ENCODE measurements around the gene MANBA.
A peak's percentile ranks its signal among the peaks of the same experiment; 100 is the strongest.

The MANBA gene

DNA sequence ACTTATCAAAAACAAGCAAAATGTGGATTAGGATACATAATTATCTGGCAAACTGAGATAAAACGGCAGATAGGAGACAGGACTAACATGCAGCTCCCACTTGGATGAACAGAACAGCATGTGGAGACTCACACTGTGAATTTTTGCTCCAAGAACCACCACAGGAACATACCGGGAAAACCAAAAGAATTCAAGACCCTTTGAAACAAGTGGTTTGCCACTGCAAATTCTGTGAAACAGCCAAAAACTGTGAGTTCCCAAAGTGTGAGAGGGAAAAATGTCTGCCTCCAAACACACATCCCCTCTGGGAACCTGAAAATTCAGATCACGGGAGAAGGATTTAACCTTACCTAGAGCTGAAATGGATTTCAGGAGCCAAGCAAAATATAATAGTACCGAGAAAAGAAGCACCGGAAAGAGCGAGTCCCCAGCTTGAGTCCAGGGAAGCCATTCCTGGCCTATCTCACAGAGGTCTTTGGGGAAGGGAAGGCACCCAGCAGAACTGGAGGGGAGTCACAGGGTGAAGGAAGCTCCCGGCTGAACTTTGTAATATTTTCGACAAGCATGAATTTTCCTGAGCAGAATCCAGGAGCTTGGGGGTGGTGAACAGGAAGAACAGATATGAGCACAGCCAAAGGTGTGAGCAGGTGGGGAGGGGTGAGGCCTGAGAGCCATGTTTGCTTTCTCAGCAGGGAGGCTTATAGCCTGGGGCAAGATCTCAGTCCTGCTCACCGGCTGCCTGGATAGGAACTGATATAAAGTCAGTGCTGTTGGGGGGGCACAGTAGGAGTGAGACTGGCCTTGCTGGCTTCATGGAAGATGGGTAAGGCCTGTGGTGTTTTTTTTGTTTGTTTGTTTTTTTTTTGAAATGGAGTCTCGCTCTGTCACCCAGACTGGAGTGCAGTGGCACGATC is 23.9 kb downstream of the MANBA start (continued):
- TF ChIP-seq, protein P1, sequence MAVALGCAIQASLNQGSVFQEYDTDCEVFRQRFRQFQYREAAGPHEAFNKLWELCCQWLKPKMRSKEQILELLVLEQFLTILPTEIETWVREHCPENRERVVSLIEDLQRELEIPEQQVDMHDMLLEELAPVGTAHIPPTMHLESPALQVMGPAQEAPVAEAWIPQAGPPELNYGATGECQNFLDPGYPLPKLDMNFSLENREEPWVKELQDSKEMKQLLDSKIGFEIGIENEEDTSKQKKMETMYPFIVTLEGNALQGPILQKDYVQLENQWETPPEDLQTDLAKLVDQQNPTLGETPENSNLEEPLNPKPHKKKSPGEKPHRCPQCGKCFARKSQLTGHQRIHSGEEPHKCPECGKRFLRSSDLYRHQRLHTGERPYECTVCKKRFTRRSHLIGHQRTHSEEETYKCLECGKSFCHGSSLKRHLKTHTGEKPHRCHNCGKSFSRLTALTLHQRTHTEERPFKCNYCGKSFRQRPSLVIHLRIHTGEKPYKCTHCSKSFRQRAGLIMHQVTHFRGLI (tag by site-specific recombination; IDR thresholded peaks at IDR 0.05): peak; percentile 66

DNA sequence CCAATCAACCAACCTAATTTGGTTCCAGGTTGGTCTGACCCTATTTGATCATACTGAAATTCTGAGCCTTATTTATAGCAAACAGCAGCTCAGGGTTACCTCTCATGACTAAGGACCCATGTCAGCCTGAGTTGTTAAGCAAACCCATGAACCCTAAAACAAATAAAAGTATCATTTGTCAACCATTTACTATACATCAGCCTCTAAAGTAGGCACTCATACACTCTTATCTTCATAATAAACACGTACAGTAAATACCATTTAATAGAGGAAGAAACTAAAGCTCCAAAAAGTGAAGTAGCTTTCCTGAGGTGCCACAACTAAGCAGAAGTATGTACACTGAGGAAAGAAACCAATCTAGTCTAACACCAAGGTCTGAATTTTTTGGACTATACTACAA is 25.2 kb downstream of the MANBA start:
- no peaks in the 10 kb centered on the region for H3K36me3 ChIP-seq (ENCODE audit: control insufficient read depth in 2 of 2, insufficient read depth in 1 of 2, low read length in 2 of 2)
- ChIA-PET POLR2A (no interaction called here), CTCF (interaction anchor here (0.6 kb wide), 1 partner anchor 19 kb away, joined by 4 read pairs; no protein-coding TSS in a partner anchor)
- H3K9me3 ChIP-seq (ENCODE audit: control insufficient read depth, insufficient read depth, low read depth, low read length): no peaks in the 10 kb centered on the region
- H3K4me1 ChIP-seq (ENCODE audit: control insufficient read depth, insufficient read depth, low read length): peaks cover 10% of the 10 kb centered on the region
- H3K27ac ChIP-seq (ENCODE audit: extremely low read depth, low read depth, low read length): no peak overlapping the region
- no peak overlapping the region for H3K4me3 ChIP-seq (ENCODE audit: low read depth, low read length)
- TF ChIP-seq ZNF776 (tag by site-specific recombination; IDR thresholded peaks at IDR 0.05; ENCODE audit: borderline replicate concordance): no peak
- TF ChIP-seq ZNF530 (tag by site-specific recombination; IDR thresholded peaks at IDR 0.05; ENCODE audit: low read depth): no peak
- TF ChIP-seq GLIS2 (tag by site-specific recombination; IDR thresholded peaks at IDR 0.05): no peak
- TF ChIP-seq ZNF660 (tag by site-specific recombination; IDR thresholded peaks at IDR 0.05): no peak
- TF ChIP-seq KLF9 (tag by site-specific recombination; IDR thresholded peaks at IDR 0.05; ENCODE audit: low read depth): no peak
- TF ChIP-seq ZNF302 (tag by site-specific recombination; IDR thresholded peaks at IDR 0.05; ENCODE audit: low read depth): no peak
- no peak for TF ChIP-seq ZNF626 (tag by site-specific recombination; IDR thresholded peaks at IDR 0.05)
- peak; percentile 80 for TF ChIP-seq OSR2 (tag by site-specific recombination; IDR thresholded peaks at IDR 0.05)
- no peak for TF ChIP-seq ZNF174 (tag by site-specific recombination; IDR thresholded peaks at IDR 0.05)
- no peak for TF ChIP-seq ZNF248 (tag by site-specific recombination; IDR thresholded peaks at IDR 0.05)
- TF ChIP-seq ZNF514 (tag by site-specific recombination; IDR thresholded peaks at IDR 0.05): no peak
- TF ChIP-seq, protein P2, sequence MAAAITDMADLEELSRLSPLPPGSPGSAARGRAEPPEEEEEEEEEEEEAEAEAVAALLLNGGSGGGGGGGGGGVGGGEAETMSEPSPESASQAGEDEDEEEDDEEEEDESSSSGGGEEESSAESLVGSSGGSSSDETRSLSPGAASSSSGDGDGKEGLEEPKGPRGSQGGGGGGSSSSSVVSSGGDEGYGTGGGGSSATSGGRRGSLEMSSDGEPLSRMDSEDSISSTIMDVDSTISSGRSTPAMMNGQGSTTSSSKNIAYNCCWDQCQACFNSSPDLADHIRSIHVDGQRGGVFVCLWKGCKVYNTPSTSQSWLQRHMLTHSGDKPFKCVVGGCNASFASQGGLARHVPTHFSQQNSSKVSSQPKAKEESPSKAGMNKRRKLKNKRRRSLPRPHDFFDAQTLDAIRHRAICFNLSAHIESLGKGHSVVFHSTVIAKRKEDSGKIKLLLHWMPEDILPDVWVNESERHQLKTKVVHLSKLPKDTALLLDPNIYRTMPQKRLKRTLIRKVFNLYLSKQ (tag by site-specific recombination; IDR thresholded peaks at IDR 0.05; ENCODE audit: borderline replicate concordance): no peak
- TF ChIP-seq ZBTB8A (tag by site-specific recombination; IDR thresholded peaks at IDR 0.05): no peak
- no peak for TF ChIP-seq ZNF366 (tag by site-specific recombination; conservative IDR thresholded peaks at IDR 0.05)
- no peak for TF ChIP-seq ZNF473 (tag by site-specific recombination; IDR thresholded peaks at IDR 0.05)
- TF ChIP-seq ZNF561 (tag by site-specific recombination; IDR thresholded peaks at IDR 0.05; ENCODE audit: borderline replicate concordance): no peak
- TF ChIP-seq, protein P3, sequence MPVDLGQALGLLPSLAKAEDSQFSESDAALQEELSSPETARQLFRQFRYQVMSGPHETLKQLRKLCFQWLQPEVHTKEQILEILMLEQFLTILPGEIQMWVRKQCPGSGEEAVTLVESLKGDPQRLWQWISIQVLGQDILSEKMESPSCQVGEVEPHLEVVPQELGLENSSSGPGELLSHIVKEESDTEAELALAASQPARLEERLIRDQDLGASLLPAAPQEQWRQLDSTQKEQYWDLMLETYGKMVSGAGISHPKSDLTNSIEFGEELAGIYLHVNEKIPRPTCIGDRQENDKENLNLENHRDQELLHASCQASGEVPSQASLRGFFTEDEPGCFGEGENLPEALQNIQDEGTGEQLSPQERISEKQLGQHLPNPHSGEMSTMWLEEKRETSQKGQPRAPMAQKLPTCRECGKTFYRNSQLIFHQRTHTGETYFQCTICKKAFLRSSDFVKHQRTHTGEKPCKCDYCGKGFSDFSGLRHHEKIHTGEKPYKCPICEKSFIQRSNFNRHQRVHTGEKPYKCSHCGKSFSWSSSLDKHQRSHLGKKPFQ (tag by site-specific recombination; IDR thresholded peaks at IDR 0.05): no peak
- no peak for TF ChIP-seq ZSCAN23 (tag by site-specific recombination; IDR thresholded peaks at IDR 0.05)
- TF ChIP-seq HOXD13 (CRISPR knock-in tag; IDR thresholded peaks at IDR 0.05; ENCODE audit: borderline replicate concordance): no peak
- TF ChIP-seq SALL2 (tag by site-specific recombination; IDR thresholded peaks at IDR 0.05; ENCODE audit: borderline replicate concordance): no peak
- TF ChIP-seq ZNF843 (tag by site-specific recombination; IDR thresholded peaks at IDR 0.05): peak; percentile 42; the same call in 1 of the 2 replicates
- TF ChIP-seq ZNF24 (tag by site-specific recombination; IDR thresholded peaks at IDR 0.05): no peak
- no peak for TF ChIP-seq ZNF426 (tag by site-specific recombination; IDR thresholded peaks at IDR 0.05)
- peak; percentile 15; the same call in 1 of the 2 replicates for TF ChIP-seq FEZF1 (tag by site-specific recombination; IDR thresholded peaks at IDR 0.05)
- no peak for TF ChIP-seq ZNF624 (tag by site-specific recombination; IDR thresholded peaks at IDR 0.05)
- TF ChIP-seq, protein P4, sequence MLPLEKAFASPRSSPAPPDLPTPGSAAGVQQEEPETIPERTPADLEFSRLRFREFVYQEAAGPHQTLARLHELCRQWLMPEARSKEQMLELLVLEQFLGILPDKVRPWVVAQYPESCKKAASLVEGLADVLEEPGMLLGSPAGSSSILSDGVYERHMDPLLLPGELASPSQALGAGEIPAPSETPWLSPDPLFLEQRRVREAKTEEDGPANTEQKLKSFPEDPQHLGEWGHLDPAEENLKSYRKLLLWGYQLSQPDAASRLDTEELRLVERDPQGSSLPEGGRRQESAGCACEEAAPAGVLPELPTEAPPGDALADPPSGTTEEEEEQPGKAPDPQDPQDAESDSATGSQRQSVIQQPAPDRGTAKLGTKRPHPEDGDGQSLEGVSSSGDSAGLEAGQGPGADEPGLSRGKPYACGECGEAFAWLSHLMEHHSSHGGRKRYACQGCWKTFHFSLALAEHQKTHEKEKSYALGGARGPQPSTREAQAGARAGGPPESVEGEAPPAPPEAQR (tag by site-specific recombination; IDR thresholded peaks at IDR 0.05): no peak
- TF ChIP-seq ZNF324 (tag by site-specific recombination; IDR thresholded peaks at IDR 0.05): no peak
